C4-2B (cell line): ENCODE data around the gene YIF1B.

ENCODE experiments used
- H3K27ac ChIP-seq: fragments of 450-650 bp; 2 replicates; pipeline ENCODE4 v1.5.1; 2017
- ZFX ChIP-seq: fragments of 450-650 bp; IDR thresholded peaks from 2 replicates; pipeline ENCODE4 v1.6.1; 2017
- TF ChIP-seq, protein P1 (sequence below): fragments of 450-650 bp; conservative IDR thresholded peaks from 2 replicates; pipeline ENCODE4 v1.5.1; 2017; ENCODE audit warnings: mild to moderate bottlenecking

The YIF1B gene

GRCh38 chr19:38359242-38360021 is 43.7 kb upstream of the YIF1B start:
- no peak overlapping the region for H3K27ac ChIP-seq
- TF ChIP-seq, protein P1, sequence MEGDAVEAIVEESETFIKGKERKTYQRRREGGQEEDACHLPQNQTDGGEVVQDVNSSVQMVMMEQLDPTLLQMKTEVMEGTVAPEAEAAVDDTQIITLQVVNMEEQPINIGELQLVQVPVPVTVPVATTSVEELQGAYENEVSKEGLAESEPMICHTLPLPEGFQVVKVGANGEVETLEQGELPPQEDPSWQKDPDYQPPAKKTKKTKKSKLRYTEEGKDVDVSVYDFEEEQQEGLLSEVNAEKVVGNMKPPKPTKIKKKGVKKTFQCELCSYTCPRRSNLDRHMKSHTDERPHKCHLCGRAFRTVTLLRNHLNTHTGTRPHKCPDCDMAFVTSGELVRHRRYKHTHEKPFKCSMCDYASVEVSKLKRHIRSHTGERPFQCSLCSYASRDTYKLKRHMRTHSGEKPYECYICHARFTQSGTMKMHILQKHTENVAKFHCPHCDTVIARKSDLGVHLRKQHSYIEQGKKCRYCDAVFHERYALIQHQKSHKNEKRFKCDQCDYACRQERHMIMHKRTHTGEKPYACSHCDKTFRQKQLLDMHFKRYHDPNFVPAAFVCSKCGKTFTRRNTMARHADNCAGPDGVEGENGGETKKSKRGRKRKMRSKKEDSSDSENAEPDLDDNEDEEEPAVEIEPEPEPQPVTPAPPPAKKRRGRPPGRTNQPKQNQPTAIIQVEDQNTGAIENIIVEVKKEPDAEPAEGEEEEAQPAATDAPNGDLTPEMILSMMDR = no peak
- TF ChIP-seq ZFX = no peak

DNA sequence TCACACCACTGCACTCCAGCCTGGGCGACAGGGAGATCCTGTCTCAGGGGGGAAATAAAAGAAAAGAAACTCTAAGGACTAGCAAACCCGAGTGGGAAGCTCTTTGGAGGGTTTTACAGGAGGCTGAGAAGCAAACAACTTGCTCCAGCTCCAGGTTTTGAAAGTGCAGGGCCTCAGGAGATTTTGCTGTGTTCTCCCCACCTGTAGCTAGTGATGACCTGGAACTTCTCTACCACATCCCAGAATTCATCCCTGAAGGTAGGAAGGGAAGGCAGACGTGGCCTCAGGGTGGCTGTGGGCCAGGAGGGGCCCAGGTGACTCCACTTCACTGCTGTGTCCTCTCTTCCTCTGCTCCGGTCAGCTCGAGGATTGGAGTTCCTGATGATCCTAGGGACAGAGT is 42.3 kb upstream of the YIF1B start:
- TF ChIP-seq, protein P1 = no peak
- no peak for TF ChIP-seq ZFX
- no peak overlapping the region for H3K27ac ChIP-seq

DNA sequence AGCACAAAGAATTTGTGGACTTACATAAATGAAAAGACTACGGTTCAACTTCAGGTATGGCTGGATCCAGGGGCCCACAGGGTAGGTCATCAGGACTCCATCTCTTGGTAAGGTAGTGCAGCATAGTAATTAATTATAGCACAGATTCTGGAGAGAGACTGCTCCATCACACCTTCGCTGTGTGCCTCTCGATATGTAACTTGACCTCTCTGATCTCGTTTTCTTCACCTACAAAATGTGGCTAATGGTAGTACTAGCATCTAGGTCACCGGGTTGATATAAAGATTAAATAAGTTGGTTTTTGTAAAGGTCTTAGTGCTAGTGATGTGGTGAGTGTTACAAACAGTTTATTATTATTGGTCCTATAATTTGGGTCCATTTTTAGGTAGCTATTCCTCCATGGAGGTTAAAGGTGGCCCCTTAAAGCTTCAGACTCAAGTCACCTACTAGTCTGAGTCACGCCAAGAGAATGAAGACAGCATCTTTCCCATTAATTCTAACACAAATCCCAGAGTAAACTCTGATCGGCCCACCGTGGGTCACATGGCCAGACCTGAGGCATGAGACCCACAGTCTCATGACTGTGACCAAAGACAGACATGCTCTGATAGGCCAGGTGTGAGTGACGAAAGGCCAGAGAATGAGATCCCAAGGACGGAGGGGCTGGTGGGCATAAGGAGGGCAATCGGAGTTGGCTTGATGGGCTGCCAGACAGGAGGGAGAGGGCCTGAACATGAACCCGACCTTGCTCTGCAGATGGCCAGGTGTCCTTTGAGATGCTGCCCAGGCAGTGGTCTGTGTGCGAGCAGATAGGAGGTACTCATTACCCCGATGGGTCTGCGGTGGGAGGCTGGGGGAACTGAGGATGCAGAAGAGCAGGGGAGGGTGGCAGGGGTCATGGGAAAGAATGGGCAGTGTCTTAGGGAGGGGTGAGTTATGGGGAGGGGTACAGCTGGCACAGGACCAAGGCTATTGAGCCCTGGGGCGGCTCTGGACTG is 40.3 kb upstream of the YIF1B start:
- no peak overlapping the region for H3K27ac ChIP-seq
- TF ChIP-seq ZFX = no peak

DNA sequence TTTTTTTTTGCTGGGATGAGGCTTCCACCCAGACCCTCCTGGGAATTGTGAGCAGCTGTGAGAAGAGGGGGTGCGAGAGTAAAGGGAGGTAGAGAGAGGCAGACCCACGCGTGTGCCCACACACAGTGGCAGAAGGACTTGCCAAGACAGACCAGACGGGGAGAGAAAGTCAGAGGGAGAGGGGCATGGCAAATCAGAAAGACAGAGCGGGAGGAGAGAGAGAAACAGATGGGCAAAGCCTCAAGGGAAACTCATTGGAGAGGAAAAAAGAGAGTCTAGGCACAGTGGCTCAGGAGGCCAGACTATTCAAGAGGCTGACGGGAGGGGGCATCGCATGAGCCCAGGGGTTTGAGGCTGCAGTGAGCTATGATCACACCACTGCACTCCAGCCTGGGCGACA is 36.9 kb upstream of the YIF1B start:
- H3K27ac ChIP-seq = no peak overlapping the region
- TF ChIP-seq ZFX = no peak
- TF ChIP-seq, protein P1 = no peak

DNA sequence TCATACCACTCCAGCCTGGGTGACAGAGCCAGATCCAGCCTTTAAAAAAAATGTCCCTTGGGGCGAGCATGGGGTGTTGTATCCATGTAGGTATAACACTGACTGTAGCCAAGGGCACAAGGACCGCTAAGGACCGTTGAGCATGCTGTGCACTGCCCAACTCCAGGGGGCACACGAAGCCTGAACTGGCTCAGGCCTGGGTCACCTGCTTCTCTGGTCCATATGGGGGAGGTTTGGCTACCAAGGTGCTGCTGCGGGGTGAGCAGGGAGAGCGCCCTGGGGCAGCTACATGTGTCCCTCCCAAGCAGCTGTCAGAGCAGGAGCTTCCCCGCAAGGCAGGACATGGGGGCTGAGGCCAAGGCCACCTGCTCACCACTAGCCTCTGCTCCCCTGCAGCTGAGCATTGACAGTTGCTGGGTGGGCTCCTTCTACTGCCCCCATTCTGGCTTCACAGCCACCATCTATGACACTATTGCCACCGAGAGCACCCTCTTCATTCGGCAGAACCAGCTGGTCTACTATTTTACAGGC is 36.2 kb upstream of the YIF1B start:
- H3K27ac ChIP-seq = no peak overlapping the region
- TF ChIP-seq, protein P1 = no peak
- no peak for TF ChIP-seq ZFX

GRCh38 chr19:38350883-38351282 is 35.1 kb upstream of the YIF1B start:
- no peak overlapping the region for H3K27ac ChIP-seq
- TF ChIP-seq ZFX = no peak
- TF ChIP-seq, protein P1 = no peak

- H3K27ac ChIP-seq = no peak overlapping the region
- TF ChIP-seq, protein P1 = no peak
- TF ChIP-seq ZFX = no peak
Observed at GRCh38 chr19:38346837-38347236, 31.1 kb upstream of the YIF1B start.
